Stimulated activated CD4-positive, alpha-beta T cell treated with anti-CD3 and anti-CD28 coated beads, Interleukin-4, amount 100 ng/mL, for 1 hour (primary cell): ENCODE measurements around the gene EEPD1.
"Not testable (repeated sequence)": the region's sequence is repeated elsewhere in the genome, so short reads cannot be mapped to it uniquely, and the experiment has no call there.

Experiments used
- DNase-seq: peaks from one replicate; pipeline ENCODE4 v3.0.0-alpha.2; 2020

EEPD1 gene

DNA sequence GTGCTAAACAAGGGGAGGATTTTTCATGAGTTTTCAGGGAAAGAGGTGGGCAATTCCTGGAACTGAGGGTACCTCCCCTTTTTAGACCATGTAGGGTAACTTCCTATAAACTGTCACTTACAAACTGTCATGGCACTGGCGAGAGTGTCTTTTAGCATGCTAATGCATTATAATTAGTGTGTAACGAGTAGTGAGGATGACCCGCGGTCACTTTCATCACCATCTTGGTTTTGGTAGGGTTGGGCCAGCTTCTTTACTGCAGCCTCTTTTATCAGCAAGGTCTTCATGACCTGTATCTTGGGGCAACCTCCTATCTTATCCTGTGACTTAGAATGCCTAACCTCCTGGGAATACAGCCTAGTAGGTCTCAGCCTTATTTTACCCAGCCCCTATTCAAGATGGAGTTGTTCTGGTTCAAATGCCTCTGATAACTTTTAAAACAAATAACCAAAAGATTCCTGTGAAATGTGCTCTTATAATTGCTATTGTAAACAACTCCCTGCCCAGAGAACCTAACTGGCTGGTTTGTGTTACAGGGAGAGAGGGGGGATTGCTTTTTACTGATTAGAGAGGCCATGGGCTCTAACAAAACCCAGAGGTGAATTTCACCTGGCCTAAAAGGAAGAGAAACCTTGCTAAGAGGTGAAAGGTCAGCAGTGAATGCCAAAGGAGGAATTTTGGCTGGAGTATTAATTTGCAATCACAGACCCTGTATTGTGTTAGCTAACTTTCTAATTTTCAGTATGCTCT lies 64.3 kb downstream of the EEPD1 start:
- DNase-seq, result no peak

DNA sequence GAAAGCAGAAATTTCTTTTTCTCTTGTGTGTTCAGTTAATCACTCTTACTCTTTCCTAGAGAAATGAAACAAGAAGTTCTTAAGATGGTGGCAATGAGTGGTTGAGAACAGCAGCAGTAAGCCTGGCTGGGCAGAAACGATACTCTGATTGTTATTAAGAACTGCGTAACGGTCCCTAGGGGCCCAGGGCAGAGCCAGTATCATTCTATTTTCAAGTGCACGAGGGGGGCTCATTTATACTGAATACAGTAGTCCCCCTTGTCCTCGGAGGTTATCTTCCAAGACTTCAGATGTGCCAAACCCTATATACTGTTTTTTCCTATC lies 64.9 kb downstream of the EEPD1 start:
- no peak for DNase-seq

DNA sequence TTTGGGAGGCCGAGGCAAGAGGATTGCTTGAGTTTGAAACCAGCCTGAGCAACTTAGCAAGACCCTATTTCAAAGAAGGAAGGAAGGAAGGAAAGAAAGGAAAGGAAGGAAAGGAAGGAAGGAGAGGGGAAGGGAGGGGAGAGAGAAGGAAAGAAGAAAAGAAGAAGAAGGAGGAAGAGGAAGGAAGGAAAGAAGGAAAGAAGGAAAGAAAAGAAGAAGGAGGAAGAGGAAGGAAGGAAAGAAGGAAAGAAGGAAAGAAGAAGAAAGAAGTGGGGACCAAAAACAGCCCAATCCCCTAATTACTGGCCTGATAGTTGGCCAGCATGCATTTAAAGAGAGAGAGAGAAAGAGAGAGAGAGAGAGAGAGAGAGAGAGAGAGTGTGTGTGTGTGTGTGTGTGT lies 66.4 kb downstream of the EEPD1 start:
- DNase-seq, result no peak

DNA sequence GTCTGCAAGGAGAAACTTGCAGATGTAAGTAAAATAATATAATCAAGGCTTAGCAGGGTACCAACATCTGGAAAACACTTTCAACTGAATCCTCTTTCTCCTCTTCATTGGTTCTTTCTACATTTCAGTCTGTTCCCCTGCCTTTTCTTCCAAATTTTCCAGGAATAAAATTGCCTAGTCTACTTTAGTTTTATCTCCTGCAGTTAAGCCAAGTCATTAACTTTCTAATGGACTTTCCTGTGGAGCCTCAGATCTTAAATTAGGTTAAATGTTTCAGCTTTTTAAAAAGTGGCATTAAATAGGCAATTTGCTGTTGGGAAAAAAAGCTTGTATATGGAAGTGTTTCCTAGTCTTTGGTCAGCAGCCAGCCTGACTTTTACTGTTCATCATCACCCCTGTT lies 70.8 kb downstream of the EEPD1 start:
- DNase-seq, result no peak

DNA sequence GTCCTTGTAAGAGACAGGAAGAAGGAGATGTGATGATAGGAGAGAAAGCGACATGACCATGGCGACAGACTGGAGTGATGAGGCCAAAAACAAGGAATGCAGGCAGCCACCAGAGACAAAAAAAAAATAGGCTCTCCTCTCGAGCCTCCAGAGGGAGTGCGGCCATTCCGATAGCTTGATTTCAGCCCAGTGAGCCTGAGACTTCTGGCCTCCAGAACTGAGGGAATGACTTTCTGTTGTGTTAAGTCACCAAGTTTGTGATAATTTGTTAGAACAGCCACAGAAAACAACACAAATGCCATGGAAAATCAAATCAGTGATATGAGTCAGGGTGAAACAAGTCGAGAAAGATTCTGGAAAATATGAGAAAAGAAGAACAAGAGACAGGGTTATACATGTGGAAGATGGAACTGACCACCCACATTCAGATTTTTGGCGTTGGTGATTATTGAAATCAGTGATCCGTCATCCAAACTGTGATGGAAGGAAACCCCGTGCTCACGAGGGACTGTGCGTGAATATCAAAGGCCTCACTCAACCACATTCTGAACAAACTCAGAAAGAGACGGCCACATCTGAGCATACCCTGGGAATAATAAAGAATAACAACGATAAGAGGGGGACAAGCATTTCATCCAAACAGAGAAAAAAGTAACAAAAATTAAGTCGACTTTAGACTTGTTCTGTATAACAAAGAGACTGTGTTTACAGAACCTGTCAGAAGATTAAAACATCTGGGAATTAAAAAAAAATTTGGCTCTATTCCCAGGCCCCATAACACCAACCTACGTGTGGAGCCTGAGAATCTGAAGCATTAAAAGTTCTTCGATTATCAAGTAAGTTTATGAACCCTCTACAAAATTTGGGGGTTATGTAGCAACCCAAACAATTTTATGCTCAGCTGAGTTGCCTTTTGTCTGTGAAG lies 72.1 kb downstream of the EEPD1 start:
- DNase-seq, result no peak

DNA sequence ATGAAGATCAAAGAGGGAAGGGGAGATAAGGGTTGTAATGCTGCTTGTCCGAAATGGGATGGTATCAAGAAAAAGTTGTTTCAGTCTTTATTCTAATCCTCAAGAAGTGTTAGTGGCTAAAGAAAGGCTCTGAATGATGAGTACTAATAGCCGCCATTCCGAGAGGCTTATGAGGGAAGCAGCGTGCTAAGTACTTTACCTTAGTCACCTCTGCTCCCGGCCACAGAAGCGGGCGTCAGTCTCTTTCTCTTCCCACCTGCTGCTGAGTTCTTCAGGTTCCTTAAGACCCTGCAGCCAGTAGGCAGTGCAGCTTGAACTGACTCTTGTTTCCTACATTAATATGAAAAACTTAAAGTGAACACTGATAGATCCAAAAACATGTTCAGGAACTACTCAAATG lies 73.1 kb downstream of the EEPD1 start:
- no peak for DNase-seq

DNA sequence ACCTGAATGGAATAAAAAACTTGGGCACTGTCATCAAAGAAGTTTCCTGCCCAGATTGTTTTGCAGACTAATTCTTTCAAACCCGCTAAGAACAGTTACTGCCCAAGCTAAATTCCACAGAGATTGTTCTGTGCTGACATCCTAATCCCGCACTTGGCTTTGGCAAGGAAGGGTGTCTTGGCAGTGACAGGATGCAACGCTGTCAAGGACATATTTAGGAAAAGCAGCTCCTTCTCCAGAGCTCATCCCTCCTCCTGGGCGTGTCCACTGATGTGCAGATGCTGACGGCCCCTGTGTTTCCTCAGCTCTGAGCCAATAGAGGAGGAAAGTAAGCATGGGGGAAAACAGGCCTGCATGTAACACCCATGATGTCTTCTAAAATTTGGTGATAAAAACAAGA lies 74.2 kb downstream of the EEPD1 start:
- DNase-seq, result no peak

DNA sequence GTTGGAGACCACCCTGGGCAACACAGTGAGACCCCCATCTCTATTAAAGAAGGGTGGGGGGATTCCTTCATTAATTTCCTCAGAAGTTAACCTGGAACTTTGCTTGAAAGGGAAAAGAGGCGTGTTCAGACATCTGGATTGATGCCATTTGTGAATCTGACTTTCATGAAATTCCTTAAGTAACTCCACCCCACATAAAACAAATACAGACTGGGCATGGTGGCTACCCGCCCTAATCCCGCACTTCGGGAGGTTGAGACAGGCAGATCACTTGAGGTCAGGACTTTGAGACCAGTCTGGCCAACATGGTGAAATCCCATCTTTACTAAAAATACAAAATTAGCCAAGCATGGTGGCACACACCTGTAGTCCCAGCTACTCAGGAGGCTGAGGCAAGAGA lies 75.0 kb downstream of the EEPD1 start:
- DNase-seq, result no peak

DNA sequence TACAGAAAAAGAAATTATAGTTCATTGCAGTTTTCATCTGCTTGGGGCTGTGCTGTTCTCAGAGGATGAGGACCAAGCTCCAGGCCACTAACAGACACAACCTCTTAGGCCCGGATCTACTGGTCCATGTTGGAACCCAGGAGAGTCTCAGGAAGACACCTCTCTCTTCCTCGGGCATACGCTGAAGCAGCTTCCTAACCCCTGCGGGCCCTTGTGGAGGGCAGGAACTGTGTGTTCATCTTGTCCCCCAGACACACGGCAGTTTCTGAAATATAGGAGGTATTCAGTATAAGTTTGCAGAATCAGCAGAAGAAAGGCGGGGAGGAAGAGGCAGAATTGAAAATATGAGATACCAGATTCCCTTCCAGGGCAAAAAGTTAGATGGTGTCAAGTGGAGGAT lies 78.4 kb downstream of the EEPD1 start:
- no peak for DNase-seq

DNA sequence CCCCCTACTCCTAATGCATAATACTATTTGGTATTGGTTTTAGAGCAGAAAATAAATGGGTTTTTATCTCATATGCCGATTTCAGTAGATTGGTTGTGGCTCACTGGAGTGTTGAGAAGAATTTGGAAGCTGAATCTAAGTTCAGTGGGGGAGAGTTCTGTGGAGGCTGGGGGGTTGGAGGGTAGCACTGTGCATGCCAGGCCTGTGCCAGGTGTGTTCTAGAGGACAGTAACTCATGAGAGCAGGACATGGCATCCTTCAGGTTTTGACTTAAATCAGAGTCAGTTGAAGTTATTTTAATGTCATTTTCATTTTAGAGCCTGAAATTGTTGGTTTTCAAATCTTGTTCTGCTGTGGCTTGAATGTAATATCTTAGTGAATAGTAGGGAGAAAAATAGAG lies 79.5 kb downstream of the EEPD1 start:
- no peak for DNase-seq

DNA sequence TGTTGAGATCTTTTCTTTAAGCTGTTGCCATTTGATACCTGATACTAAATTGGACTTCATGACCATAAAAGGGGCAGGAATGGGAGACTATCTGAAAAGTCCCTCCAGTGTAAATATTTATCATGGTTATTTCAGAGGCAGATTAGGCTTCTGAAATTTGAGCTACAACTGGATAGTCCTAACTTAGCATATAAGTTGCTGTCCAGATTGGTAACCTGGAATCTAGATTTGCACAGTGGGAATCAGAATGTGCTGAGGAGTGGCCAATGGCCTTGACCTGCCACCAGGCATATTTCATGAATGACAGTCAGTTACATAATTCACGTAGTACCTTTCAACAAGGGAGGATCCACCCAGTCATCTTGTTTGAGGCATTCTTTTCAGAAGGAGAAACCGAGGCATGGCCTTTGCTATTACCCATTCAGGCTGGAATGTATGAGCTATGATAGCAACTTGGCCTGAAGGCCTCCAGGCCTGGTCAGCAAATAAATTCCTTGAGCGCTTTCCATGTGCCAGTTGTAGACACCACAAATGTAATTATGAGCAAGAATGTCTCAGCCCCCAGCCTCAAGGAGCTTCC lies 80.0 kb downstream of the EEPD1 start:
- no peak for DNase-seq

DNA sequence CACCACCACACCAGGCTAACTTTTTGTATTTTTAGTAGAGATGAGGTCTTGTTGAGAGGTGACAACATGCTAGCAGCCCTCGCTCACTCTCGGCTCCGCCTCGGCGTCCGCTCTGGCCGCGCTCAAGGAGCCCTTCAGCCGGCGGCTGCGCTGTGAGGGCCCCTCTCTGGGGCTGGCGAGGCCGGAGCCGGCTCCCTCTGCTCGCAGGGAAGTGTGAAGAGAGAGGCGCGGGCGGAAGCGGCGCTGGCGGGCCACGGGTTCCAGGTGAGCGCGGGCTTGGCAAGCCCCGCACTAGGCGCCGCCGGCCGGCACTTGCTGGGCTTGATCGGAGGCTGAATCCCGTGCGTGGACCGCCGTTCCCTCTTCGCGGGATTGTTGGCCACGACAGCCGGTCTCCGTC lies 83.0 kb downstream of the EEPD1 start:
- no peak for DNase-seq

DNA sequence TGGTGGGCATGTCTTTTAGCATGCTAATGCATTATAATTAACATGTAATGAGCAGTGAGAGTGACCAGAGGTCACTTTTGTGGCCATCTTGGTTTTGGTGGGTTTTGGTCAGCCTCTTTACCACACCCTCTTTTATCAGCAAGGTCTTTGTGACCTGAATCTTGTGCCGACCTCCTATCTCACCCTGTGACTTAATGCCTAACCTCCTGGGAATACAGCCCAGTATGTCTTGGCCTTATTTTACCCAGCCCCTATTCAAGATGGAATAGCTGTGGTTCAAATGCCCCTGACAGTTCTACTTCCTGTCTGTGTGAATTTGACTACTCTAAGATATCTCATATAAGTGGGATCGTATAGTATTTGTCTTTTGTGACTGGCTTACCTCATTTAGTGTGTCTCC lies 85.1 kb downstream of the EEPD1 start:
- DNase-seq, result no peak

DNA sequence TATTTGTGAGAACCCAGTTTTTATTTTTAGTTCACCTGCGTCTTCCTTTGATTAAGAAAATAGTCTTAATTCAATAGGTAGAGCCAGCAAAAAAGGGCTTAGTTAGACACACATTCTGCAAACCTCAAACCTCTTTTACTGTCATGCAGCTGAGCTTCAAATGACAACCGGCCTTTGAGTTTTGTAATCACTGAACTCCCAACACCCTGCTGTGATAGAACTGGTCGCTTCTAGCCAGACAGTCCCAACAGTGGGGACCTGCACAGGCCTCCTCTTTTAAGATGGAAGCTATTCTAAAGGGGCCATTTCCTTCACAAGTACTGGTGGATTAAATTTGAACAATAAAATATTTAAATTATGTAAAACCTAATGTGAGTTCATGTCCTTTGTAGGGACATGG lies 90.3 kb downstream of the EEPD1 start:
- not testable (repeated sequence) for DNase-seq

DNA sequence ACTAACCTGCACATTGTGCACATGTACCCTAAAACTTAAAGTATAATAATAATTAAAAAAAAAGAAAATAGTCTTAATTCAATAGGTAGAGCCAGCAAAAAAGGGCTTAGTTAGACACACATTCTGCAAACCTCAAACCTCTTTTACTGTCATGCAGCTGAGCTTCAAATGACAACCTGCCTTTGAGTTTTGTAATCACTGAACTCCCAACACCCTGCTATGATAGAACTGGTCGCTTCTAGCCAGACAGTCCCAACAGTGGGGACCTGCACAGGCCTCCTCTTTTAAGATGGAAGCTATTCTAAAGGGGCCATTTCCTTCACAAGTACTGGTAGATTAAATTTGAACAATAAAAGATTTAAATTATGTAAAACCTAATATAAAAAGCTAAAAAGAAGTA lies 90.9 kb downstream of the EEPD1 start:
- not testable (repeated sequence) for DNase-seq

DNA sequence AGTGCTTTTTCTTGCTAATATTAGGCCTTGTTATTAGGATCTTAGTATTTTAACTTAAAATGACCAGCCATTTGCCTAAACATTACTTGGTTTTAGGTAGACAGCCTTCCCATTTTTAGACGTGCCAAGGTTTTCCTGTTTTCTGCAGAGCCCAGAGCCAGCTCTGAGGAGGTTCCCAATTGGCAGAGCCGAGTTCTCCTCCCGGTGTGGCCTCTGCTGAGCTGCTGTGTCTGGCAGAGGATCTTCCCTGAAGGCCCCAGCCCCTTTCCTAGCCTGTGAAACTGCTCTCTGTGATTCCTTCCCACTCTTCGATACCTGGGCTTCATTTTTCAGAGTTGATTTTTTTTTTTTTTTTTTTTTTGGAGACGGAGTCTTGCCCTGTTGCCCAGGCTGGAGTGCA lies 91.4 kb downstream of the EEPD1 start:
- no peak for DNase-seq

DNA sequence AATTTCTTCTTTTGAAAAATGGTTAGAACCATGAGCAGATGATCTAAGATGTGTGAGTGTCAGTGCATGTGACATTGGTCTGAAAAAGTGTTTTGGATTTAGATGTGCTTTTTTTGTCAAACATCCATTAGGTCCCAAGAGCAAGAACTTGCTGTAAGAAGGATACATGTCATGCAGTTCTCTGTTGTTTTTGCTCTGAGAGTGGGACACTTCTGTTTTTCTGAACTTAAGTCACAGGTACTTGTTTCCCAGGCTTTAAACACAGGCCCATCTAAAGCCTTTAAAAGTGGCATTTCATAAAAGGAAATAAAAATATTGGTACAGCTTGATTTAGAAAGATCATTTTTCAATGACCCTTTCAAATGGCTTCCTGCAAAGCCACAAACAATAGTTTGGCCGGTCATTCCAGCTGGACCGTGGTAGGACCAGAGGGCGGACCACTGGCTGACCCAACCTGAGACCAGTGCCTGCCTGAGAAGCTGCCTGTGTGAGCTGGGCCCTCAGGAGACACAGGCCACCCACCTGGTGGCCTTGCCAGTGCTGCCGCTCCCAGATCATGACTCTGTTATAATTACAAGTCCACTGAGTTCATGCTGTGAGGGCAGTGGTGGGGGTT lies 92.7 kb downstream of the EEPD1 start:
- no peak for DNase-seq

DNA sequence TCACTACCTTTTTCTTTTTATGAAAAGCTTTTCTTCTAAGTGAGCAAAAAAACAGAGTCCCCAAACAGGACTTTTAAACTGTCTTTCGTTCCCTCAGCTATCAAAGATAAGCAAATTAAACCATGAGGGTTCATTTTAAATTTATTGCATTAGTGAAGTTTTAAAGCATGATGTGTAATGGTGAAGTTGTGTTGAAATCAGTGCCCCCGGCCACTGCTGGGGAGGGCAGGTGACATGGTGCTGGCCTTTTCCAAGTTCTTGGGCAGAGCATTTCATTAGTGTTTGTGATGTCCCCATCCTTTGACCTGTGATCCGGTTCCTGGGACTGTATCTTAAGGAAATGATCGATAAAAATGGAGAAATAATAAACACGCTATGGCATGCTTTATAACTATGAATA lies 96.0 kb downstream of the EEPD1 start:
- no peak for DNase-seq

DNA sequence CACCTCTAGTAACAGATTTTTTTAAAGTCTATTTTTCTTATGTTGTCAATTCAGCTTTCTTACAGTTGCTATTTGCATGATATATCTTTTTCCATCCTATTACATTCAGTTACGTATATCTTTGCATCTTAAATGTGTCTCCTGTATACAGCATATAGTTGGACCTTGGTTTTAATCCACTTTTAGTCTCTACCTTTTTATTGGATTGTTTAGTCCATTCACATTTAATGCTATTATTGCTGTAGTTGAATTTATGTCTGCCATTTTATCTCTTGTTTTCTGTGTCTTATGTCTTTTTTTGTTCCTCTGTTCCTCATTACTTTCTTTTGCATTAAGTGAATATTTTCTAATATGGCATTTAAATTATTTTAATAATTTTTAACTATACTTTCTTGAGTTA lies 100.6 kb downstream of the EEPD1 start:
- no peak for DNase-seq

DNA sequence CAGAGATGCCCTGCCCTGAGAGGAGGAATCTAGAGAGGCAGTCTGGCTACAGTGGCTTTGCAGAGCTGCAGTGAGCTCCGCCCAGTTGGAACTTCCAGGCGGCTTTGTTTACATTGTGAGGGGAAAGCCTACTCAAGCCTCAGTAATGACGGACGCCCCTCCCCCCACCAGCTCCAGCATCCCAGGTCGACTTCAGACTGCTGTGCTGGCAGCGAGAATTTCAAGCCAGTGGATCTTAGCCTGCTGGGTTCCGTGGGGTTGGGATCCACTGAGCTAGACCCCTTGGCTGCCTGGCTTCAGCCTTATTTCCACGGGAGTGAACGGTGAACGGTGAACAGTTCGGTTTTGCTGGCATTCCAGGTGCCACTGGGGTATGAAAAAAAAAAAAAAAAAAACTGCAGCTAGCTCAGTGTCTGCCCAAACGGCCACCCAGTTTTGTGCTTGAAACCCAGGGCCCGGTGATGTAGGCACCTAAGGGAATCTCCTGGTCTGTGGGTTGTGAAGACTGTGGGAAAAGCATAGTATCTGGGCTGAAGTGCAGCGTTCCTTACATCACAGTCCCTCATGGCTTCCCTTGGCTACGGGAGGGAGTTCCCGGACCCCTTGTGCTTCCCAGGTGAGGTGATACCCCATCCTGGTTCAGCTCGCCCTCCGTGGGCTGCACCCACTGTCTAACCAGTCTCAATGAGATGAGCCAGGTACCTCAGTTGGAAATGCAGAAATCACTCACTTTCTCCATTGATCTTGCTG lies 105.6 kb downstream of the EEPD1 start:
- DNase-seq, result not testable (repeated sequence)

DNA sequence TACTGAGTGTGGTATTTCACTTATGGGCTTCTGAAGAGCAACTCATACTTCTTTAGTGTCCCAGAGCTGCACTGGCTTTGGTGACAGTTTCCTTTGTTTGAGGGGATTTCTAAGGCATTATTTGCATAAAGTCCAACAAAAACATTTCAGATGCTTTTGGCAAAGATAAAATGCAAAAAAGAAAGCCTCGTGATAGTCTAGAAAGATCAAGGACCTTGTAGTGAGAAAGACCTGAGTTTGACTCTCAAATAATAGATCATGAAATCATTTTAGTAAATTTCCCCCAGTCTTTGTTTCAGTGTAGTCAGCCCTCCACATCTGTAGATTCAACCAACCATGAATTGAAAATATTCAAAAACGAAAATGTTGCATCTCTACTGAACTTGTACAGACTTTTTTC lies 107.4 kb downstream of the EEPD1 start:
- no peak for DNase-seq

DNA sequence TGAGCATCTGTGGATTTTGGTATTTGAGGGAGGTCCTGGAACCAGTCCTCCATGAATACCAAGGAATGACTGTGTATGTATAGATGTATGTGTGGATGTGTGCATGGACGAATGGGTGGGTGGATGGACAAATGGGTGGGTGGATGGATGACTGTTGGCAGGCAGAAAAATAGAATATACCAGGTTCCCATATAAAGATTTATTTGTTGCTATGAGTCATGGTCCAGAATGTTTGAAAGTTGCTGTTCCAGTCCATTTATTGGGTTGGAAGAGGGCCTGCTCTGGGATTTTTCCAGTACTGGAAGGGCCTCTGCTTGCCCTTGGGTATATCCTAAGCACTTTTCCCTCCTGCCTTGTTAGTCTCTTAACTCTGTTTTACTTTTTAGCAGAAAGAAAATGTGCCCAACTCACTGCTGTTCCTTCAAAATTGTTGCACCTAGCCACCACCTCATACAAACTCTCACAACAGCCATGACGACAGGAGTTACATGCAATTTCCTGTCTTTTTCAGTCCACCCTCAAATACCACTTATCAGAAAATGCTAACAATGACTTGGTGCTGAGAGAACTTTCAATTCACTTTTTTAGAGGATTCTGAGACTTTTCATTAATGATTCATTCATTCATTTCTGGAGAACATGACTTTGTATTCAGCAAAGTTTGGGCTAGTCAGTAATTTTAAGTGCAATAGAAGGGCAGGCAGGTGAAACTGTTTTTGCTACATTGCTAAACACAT lies 108.1 kb downstream of the EEPD1 start:
- DNase-seq, result no peak
